Liver (tissue), 3 donors: Measurements from ENCODE around the gene HSPE1.

ENCODE experiments used
- EGR1 ChIP-seq, 2 donors: IDR thresholded peaks; 2 replicates each; pipeline ENCODE4 v1.6.1; 2016 to 2018; ENCODE audit warnings: antibody characterized with exemption in 2 of 2, low read depth in 2 of 2
- GABPA ChIP-seq, 2 donors: IDR thresholded peaks in 1 of 2; conservative IDR thresholded peaks in 1 of 2; 2 replicates each; pipeline ENCODE4 v1.6.1; 2016; ENCODE audit warnings: antibody characterized with exemption in 2 of 2, mild to moderate bottlenecking in 1 of 2, moderate library complexity in 1 of 2
- HNF4A ChIP-seq, 2 donors: conservative IDR thresholded peaks; 2 replicates each; pipeline ENCODE4 v1.6.1; 2016; ENCODE audit warnings: antibody characterized with exemption in 2 of 2, mild to moderate bottlenecking in 2 of 2
- JUND ChIP-seq, 2 donors: IDR thresholded peaks; 2 replicates each; pipeline ENCODE4 v1.6.1; 2016; ENCODE audit warnings: antibody characterized with exemption in 2 of 2
- MAX ChIP-seq: IDR thresholded peaks from 2 replicates; pipeline ENCODE4 v1.6.1; 2016; ENCODE audit warnings: antibody characterized with exemption
- RAD21 ChIP-seq, 2 donors: IDR thresholded peaks; 2 replicates each; pipeline ENCODE4 v1.6.1; 2016; ENCODE audit warnings: antibody characterized with exemption in 2 of 2, mild to moderate bottlenecking in 2 of 2
- RXRA ChIP-seq, 2 donors: IDR thresholded peaks; 2 replicates each; pipeline ENCODE4 v1.6.1; 2017 to 2018; ENCODE audit warnings: antibody characterized with exemption in 2 of 2, mild to moderate bottlenecking in 1 of 2
- SP1 ChIP-seq: IDR thresholded peaks from 2 replicates; pipeline ENCODE4 v1.6.1; 2018; ENCODE audit warnings: antibody characterized with exemption, mild to moderate bottlenecking
- TAF1 ChIP-seq: conservative IDR thresholded peaks from 2 replicates; pipeline ENCODE4 v1.6.1; 2016; ENCODE audit warnings: antibody characterized with exemption, mild to moderate bottlenecking
- ZBTB33 ChIP-seq: IDR thresholded peaks from 2 replicates; pipeline ENCODE4 v1.6.1; 2016; ENCODE audit warnings: antibody characterized with exemption
- TF ChIP-seq, protein P1 (sequence below): fragments of 150-350 bp; IDR thresholded peaks from 2 replicates; pipeline ENCODE4 v1.5.1; 2017; ENCODE audit warnings: improper control_type of control experiment, low read depth, low read length; ENCODE audit not compliant: missing input control
- TF ChIP-seq, protein P2 (sequence below): IDR thresholded peaks from 2 replicates; pipeline ENCODE4 v1.6.1; 2016; ENCODE audit warnings: antibody characterized with exemption, mild to moderate bottlenecking
- donor health status: healthy.
- donor health status: healthy.

GRCh38 chr2:197498235-197498936 is 1.8 kb upstream of the HSPE1 start:
- TF ChIP-seq MAX (no peak), TAF1 (no peak), RXRA (IDR thresholded peaks at IDR 0.05) (no peak), JUND (IDR thresholded peaks at IDR 0.05) (no peak), RAD21 (IDR thresholded peaks at IDR 0.05) (no peak), EGR1 (IDR thresholded peaks at IDR 0.05; ENCODE audit: low read depth in 2 of 2) (no peak), GABPA (IDR thresholded peaks at IDR 0.05 in 1 of 2, conservative IDR thresholded peaks at IDR 0.05 in 1 of 2) (no peak), SP1 (no peak), HNF4A (conservative IDR thresholded peaks at IDR 0.05) (no peak), ZBTB33 (no peak)
- TF ChIP-seq, protein P1, sequence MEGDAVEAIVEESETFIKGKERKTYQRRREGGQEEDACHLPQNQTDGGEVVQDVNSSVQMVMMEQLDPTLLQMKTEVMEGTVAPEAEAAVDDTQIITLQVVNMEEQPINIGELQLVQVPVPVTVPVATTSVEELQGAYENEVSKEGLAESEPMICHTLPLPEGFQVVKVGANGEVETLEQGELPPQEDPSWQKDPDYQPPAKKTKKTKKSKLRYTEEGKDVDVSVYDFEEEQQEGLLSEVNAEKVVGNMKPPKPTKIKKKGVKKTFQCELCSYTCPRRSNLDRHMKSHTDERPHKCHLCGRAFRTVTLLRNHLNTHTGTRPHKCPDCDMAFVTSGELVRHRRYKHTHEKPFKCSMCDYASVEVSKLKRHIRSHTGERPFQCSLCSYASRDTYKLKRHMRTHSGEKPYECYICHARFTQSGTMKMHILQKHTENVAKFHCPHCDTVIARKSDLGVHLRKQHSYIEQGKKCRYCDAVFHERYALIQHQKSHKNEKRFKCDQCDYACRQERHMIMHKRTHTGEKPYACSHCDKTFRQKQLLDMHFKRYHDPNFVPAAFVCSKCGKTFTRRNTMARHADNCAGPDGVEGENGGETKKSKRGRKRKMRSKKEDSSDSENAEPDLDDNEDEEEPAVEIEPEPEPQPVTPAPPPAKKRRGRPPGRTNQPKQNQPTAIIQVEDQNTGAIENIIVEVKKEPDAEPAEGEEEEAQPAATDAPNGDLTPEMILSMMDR = no peak
- TF ChIP-seq, protein P2, sequence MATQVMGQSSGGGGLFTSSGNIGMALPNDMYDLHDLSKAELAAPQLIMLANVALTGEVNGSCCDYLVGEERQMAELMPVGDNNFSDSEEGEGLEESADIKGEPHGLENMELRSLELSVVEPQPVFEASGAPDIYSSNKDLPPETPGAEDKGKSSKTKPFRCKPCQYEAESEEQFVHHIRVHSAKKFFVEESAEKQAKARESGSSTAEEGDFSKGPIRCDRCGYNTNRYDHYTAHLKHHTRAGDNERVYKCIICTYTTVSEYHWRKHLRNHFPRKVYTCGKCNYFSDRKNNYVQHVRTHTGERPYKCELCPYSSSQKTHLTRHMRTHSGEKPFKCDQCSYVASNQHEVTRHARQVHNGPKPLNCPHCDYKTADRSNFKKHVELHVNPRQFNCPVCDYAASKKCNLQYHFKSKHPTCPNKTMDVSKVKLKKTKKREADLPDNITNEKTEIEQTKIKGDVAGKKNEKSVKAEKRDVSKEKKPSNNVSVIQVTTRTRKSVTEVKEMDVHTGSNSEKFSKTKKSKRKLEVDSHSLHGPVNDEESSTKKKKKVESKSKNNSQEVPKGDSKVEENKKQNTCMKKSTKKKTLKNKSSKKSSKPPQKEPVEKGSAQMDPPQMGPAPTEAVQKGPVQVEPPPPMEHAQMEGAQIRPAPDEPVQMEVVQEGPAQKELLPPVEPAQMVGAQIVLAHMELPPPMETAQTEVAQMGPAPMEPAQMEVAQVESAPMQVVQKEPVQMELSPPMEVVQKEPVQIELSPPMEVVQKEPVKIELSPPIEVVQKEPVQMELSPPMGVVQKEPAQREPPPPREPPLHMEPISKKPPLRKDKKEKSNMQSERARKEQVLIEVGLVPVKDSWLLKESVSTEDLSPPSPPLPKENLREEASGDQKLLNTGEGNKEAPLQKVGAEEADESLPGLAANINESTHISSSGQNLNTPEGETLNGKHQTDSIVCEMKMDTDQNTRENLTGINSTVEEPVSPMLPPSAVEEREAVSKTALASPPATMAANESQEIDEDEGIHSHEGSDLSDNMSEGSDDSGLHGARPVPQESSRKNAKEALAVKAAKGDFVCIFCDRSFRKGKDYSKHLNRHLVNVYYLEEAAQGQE = no peak
